B cell (primary cell): ENCODE measurements around the gene CNOT6L.

Experiments
- CTCF ChIP-seq: fragments of 200-600 bp; IDR thresholded peaks from one replicate; pipeline ENCODE4 v1.8.0; 2022; ENCODE audit warnings: antibody characterized with exemption, mild to moderate bottlenecking
- EZH2 ChIP-seq: IDR thresholded peaks from 2 replicates; pipeline ENCODE4 v1.6.1; 2012; ENCODE audit warnings: borderline replicate concordance, low read depth, mild to moderate bottlenecking, moderate library complexity, low read length; ENCODE audit not compliant: insufficient read depth, poor library complexity, severe bottlenecking

- no peak for TF ChIP-seq CTCF
- TF ChIP-seq EZH2: no peak
These were observed 17.9 kb downstream of the CNOT6L start for GRCh38 chr4:77801260-77801608.
